Spleen (tissue), 11 donors: ENCODE measurements around the gene MATN1. TPM values are rescaled to one million over a fixed set of nuclear protein-coding genes. Genes with fewer than 3 reads are reported as not detected.

Source experiments
- DNase-seq: peaks from one replicate; pipeline ENCODE4 v3.0.0-alpha.2; 2020
- H3K27ac ChIP-seq, 8 donors: fragments of 200-600 bp; sonication (generic) in 7 of 8; 1 replicate in 4 of 8; 2 replicates in 4 of 8; pipeline versions ENCODE4 v1.5.0 to v1.8.0; 2016 to 2021; ENCODE audit warnings: inconsistent platforms in 4 of 8, mild to moderate bottlenecking in 4 of 8, moderate library complexity in 1 of 8
- H3K27me3 ChIP-seq, 7 donors: fragments of 200-600 bp; sonication (generic) in 6 of 7; replicated peaks in 1 of 7; 1 replicate in 4 of 7; 2 replicates in 3 of 7; pipeline versions ENCODE4 v1.5.0 to v1.8.0; 2016 to 2021; ENCODE audit warnings: inconsistent platforms in 3 of 7, mild to moderate bottlenecking in 1 of 7
- H3K36me3 ChIP-seq, 6 donors: fragments of 200-600 bp; sonication (generic) in 5 of 6; 1 replicate in 4 of 6; 2 replicates in 2 of 6; pipeline versions ENCODE4 v1.5.0 to v1.8.0; 2016 to 2021; ENCODE audit warnings: inconsistent platforms in 2 of 6
- H3K4me1 ChIP-seq, 6 donors: fragments of 200-600 bp; sonication (generic) in 5 of 6; 1 replicate in 3 of 6; 2 replicates in 3 of 6; pipeline versions ENCODE4 v1.5.0 to v1.8.0; 2016 to 2021; ENCODE audit warnings: inconsistent platforms in 3 of 6
- H3K4me3 ChIP-seq, 8 donors: fragments of 200-600 bp; sonication (generic) in 7 of 8; 1 replicate in 4 of 8; 2 replicates in 4 of 8; pipeline versions ENCODE4 v1.5.0 to v1.8.0; 2016 to 2021; ENCODE audit warnings: inconsistent platforms in 4 of 8, mild to moderate bottlenecking in 4 of 8, moderate library complexity in 2 of 8
- H3K9me3 ChIP-seq, 8 donors: fragments of 200-600 bp; sonication (generic) in 7 of 8; 1 replicate in 4 of 8; 2 replicates in 4 of 8; pipeline versions ENCODE4 v1.5.0 to v1.8.0; 2016 to 2021; ENCODE audit warnings: inconsistent platforms in 4 of 8
- POLR2A ChIP-seq, 3 donors: fragments of 450-650 bp; IDR thresholded peaks; one replicate each; pipeline ENCODE4 v1.5.1; 2017; ENCODE audit warnings: antibody characterized with exemption in 3 of 3, mild to moderate bottlenecking in 1 of 3
- POLR2AphosphoS5 ChIP-seq, 3 donors: sonication (generic); formaldehyde crosslinking; IDR thresholded peaks; one replicate each; pipeline ENCODE4 v1.5.1; 2017; ENCODE audit warnings: antibody characterized with exemption in 3 of 3
- WGBS, 5 donors: extraction: QIAGEN DNeasy Blood & Tissue Kit in 3 of 5; methylation state at CpG; one replicate each; pipeline versions ENCODE4 v1.1.5 to v1.1.7; 2013 to 2018; 5-methylcytosine and 5-hydroxymethylcytosine counted together
- intact Hi-C: fragments of 100-400 bp; cut with DNase I; formaldehyde crosslinking; loops from one replicate; pipeline ENCODE4 v1.15.0; 2023; ENCODE audit warnings: low total_unique reads
- polyA plus RNA-seq, 3 donors: library from polyadenylated mRNA; stranded (reverse); fragments of 200-250 nt; gene quantifications; one replicate each; pipeline ENCODE4 v1.2.1, GENCODE V29; 2013
- total RNA-seq, 7 donors: library from RNA; depleted of rRNA in 3 of 7; stranded (reverse); fragments of >200 nt in 3 of 7; fragmentation: NEBNext Ultra II Directional in 4 of 7; extraction: Animal tissue kit (Norgen Biotek cat#: 25700) in 4 of 7; gene quantifications; one replicate each; pipeline versions ENCODE4 v1.1.0 to v1.2.1, GENCODE V29; 2016 to 2021
- TF ChIP-seq, protein P1 (sequence below), 11 experiments: fragments of 200-600 bp in 7 of 11; fragments of 450-650 bp in 4 of 11; sonication (generic) in 4 of 11; IDR thresholded peaks in 8 of 11; conservative IDR thresholded peaks in 3 of 11; 1 replicate in 7 of 11; 2 replicates in 4 of 11; pipeline versions ENCODE4 v1.4.0 to v1.8.0; 2016 to 2021; ENCODE audit warnings: antibody characterized with exemption in 11 of 11, inconsistent platforms in 4 of 11, mild to moderate bottlenecking in 1 of 11
- donor health status: healthy with polysubstance abuse.
- donor health status: DM: no; HTN: no; CAD: no; lungs with moderate emphysema.
- donor health status: DM: no; HTN: no; CAD: no.
- donor health status: Bipolar disorder and iron deficiency.
- donor health status: healthy.
- donor health status: DM: no; HTN: no; CAD: no.
- donor health status: DM: yes; HTN: yes; CAD: no.

Gene MATN1
- total and polyA plus RNA-seq, 10 donors: 0.04 to 1.1 (median 0.54) TPM; not detected in 1

DNA sequence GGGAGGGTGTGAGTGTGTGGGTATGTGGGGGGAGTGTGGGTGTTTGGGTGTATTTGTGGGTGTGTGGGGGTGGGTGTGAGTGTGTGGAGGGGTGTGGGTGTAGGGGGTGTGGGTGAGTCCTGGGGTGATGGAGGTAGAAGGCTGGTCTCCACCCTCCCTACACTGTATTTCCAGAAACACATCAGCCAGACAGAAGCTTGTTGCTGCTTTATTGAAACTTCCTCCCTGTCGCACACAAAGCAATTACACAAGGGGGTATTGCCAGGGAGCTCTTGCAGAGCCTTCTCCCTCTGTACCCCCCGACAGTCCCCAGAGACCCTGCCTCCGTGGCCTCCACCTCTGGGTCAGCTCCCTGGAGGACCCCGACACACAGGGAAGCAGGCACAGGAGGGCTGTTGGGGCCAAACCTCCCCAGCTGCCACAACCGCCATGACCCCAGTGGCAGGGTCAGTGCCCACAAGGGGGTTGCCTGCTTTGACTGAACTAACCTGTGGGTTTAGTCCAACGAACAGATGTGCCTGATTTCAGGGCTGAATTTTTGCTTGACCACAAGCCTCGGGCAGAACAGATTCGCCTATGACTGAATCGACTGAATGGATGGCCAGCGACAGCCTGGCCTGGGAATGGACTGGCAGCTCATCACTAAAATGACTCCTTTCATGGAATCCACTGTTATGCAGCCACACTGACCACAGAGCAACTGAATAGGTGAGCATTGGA is 9.1 kb upstream of the MATN1 start:
- intact Hi-C loops: no loop called here
- DNase-seq: no peak
- Histone ChIP-seq H3K4me1 (peaks cover 17 to 86% (median 33%) of the 10 kb centered on the region in 6 donors), H3K9me3 (no peaks in the 10 kb centered on the region), H3K36me3 (peaks cover 0 to 55% (median 52%) of the 10 kb centered on the region in 6 donors), H3K4me3 (no peak overlapping the region), H3K27ac (peak overlapping the region in 6 of 8 donors; percentile 29 to 81 (median 66)), H3K27me3 (no peaks in the 10 kb centered on the region)
- 38 to 58% (median 54%) methylated on average over 5 to 10 of the region's 10 CpGs for WGBS, 5 donors
- TF ChIP-seq POLR2A (IDR thresholded peaks at IDR 0.05) (no peak), POLR2AphosphoS5 (IDR thresholded peaks at IDR 0.05) (peak; percentile 72 to 84 (median 83))
- TF ChIP-seq, protein P1, sequence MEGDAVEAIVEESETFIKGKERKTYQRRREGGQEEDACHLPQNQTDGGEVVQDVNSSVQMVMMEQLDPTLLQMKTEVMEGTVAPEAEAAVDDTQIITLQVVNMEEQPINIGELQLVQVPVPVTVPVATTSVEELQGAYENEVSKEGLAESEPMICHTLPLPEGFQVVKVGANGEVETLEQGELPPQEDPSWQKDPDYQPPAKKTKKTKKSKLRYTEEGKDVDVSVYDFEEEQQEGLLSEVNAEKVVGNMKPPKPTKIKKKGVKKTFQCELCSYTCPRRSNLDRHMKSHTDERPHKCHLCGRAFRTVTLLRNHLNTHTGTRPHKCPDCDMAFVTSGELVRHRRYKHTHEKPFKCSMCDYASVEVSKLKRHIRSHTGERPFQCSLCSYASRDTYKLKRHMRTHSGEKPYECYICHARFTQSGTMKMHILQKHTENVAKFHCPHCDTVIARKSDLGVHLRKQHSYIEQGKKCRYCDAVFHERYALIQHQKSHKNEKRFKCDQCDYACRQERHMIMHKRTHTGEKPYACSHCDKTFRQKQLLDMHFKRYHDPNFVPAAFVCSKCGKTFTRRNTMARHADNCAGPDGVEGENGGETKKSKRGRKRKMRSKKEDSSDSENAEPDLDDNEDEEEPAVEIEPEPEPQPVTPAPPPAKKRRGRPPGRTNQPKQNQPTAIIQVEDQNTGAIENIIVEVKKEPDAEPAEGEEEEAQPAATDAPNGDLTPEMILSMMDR (IDR thresholded peaks at IDR 0.05 in 8 of 11, conservative IDR thresholded peaks at IDR 0.05 in 3 of 11): no peak

- intact Hi-C loops: no loop called here
- peak overlapping the region in 5 of 8 donors; percentile 12 to 81 (median 68) for H3K27ac ChIP-seq
- peaks cover 17 to 80% (median 33%) of the 10 kb centered on the region in 6 donors for H3K4me1 ChIP-seq
- H3K27me3 ChIP-seq: no peaks in the 10 kb centered on the region
- TF ChIP-seq POLR2A (IDR thresholded peaks at IDR 0.05) (no peak), POLR2AphosphoS5 (IDR thresholded peaks at IDR 0.05) (peak; percentile 3 to 34 (median 11))
- TF ChIP-seq, protein P1 (IDR thresholded peaks at IDR 0.05 in 8 of 11, conservative IDR thresholded peaks at IDR 0.05 in 3 of 11): no peak
- peaks cover 0 to 55% (median 46%) of the 10 kb centered on the region in 6 donors for H3K36me3 ChIP-seq
- H3K9me3 ChIP-seq: no peaks in the 10 kb centered on the region
- no peak for DNase-seq
- no peak overlapping the region for H3K4me3 ChIP-seq
- WGBS, 5 donors: 80 to 90% (median 82%) methylated on average over 8 of the region's 8 CpGs
These were observed 8.5 kb upstream of the MATN1 start for GRCh38 chr1:30731806-30732276.

- no peaks in the 10 kb centered on the region for H3K9me3 ChIP-seq
These were observed 7.9 kb upstream of the MATN1 start for GRCh38 chr1:30731109-30731805.

GRCh38 chr1:30730346-30731108 is 7.1 kb upstream of the MATN1 start:
- WGBS, 5 donors: 44 to 63% (median 51%) methylated on average over 20 to 23 of the region's 23 CpGs
- H3K4me3 ChIP-seq: peak overlapping the region in 1 of 8 donors; percentile 24
- H3K27me3 ChIP-seq: no peaks in the 10 kb centered on the region
- intact Hi-C loops: no loop called here
- peak; percentile 90 for DNase-seq
- H3K4me1 ChIP-seq: peaks cover 17 to 73% (median 33%) of the 10 kb centered on the region in 6 donors
- TF ChIP-seq POLR2AphosphoS5 (IDR thresholded peaks at IDR 0.05): peak; percentile 75 to 89 (median 76)
- TF ChIP-seq, protein P1 (IDR thresholded peaks at IDR 0.05 in 8 of 11, conservative IDR thresholded peaks at IDR 0.05 in 3 of 11): no peak
- H3K9me3 ChIP-seq: no peaks in the 10 kb centered on the region
- H3K36me3 ChIP-seq: peaks cover 0 to 55% (median 41%) of the 10 kb centered on the region in 6 donors
- H3K27ac ChIP-seq: peak overlapping the region in 7 of 8 donors; percentile 2 to 81 (median 65)

More at GRCh38 chr1:30731109-30731805, 7.9 kb upstream of the MATN1 start:
- peak overlapping the region in 5 of 8 donors; percentile 12 to 81 (median 68) for H3K27ac ChIP-seq
- intact Hi-C loops: no loop called here
- no peak for DNase-seq
- peaks cover 0 to 55% (median 42%) of the 10 kb centered on the region in 6 donors for H3K36me3 ChIP-seq
- peaks cover 17 to 77% (median 33%) of the 10 kb centered on the region in 6 donors for H3K4me1 ChIP-seq
- TF ChIP-seq POLR2A (IDR thresholded peaks at IDR 0.05): no peak
- TF ChIP-seq POLR2AphosphoS5 (IDR thresholded peaks at IDR 0.05): peak; percentile 46 to 77 (median 72)
- no peaks in the 10 kb centered on the region for H3K27me3 ChIP-seq
- 79 to 90% (median 84%) methylated on average over 10 of the region's 10 CpGs for whole genome bisulfite sequencing, 5 donors
- no peak overlapping the region for H3K4me3 ChIP-seq
